Measurements from ENCODE around the gene CCT6A. TPM values are rescaled to one million over a fixed set of nuclear protein-coding genes. Genes with fewer than 3 reads are reported as not detected.

The CCT6A gene, protein sequence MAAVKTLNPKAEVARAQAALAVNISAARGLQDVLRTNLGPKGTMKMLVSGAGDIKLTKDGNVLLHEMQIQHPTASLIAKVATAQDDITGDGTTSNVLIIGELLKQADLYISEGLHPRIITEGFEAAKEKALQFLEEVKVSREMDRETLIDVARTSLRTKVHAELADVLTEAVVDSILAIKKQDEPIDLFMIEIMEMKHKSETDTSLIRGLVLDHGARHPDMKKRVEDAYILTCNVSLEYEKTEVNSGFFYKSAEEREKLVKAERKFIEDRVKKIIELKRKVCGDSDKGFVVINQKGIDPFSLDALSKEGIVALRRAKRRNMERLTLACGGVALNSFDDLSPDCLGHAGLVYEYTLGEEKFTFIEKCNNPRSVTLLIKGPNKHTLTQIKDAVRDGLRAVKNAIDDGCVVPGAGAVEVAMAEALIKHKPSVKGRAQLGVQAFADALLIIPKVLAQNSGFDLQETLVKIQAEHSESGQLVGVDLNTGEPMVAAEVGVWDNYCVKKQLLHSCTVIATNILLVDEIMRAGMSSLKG
- 150 and 159 TPM in 2 replicates for total RNA-seq
- long read RNA-seq, transcript CCT6A-202 (13 exons, 2,529 nt): minor isoform, 31 of 1,487 reads
- long read RNA-seq, transcript CCT6A-201 (14 exons, 2,719 nt): major isoform, 1,340 of 1,487 reads
- long read RNA-seq, partial matches to known transcripts: 47 of 1,487 reads
- long read RNA-seq, other reads (novel, unspliced or antisense): 69 of 1,487 reads

DNA sequence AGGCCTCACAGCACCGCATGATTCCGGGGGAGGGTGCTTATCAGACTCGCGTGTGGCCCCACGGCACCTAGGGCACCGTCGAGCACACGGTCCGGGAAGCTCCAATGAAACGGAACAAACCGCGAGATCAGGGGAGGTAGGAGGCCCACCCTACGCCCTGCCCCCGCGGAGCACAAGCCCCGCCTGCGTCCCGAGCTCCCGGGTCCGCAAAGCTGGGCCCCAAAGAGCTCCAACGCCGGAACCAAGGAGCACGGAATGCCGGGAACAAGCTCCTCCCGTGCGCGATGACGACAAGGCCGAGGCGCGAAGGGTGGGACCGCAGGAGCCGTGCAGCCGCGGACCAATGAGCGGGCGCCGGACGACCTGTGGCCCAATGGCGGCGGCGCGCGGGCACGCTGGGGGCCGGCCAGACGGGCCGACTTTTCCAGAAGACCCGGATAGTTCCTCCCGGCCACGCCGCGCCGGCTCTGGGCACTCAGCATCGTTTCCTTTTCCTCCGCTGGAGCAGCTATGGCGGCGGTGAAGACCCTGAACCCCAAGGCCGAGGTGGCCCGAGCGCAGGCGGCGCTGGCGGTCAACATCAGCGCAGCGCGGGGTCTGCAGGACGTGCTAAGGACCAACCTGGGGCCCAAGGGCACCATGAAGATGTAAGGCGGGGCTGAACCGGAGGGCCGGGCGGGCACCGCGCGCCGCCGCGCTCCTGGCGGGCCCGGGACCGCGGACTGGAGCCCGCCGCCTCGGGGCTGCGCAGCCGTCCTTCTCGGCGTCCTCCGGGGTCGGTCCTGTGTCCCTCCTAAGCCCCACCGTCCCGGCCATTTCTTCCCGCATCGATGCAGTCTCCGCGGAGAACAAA is at the start of gene CCT6A, which contains the start of gene PSPH:
TSS of gene CCT6A (plus strand) at position 427 of the 853 bp plus-strand sequence. CDS start at position 511, 84 bp downstream.
TSS of gene PSPH (minus strand) at position 106 of the 853 bp plus-strand sequence. CDS start 30,232 bp downstream, outside the sequence.
- peak; percentile 93 for DNase-seq (ENCODE audit: low spot score, unreplicated experiment)
- no peaks in the 10 kb centered on the region for H3K27me3 Mint-ChIP-seq
- H3K36me3 Mint-ChIP-seq (ENCODE audit: insufficient read depth): peaks cover 13% of the 10 kb centered on the region
- peaks cover 22% of the 10 kb centered on the region for H3K4me1 Mint-ChIP-seq (ENCODE audit: low read depth)
- H3K4me3 Mint-ChIP-seq (ENCODE audit: low read depth): peak within 1 kb of the TSS; percentile 95
- TF ChIP-seq, protein P1, sequence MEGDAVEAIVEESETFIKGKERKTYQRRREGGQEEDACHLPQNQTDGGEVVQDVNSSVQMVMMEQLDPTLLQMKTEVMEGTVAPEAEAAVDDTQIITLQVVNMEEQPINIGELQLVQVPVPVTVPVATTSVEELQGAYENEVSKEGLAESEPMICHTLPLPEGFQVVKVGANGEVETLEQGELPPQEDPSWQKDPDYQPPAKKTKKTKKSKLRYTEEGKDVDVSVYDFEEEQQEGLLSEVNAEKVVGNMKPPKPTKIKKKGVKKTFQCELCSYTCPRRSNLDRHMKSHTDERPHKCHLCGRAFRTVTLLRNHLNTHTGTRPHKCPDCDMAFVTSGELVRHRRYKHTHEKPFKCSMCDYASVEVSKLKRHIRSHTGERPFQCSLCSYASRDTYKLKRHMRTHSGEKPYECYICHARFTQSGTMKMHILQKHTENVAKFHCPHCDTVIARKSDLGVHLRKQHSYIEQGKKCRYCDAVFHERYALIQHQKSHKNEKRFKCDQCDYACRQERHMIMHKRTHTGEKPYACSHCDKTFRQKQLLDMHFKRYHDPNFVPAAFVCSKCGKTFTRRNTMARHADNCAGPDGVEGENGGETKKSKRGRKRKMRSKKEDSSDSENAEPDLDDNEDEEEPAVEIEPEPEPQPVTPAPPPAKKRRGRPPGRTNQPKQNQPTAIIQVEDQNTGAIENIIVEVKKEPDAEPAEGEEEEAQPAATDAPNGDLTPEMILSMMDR (IDR thresholded peaks at IDR 0.05; ENCODE audit: unreplicated experiment): no peak
- peak within 1 kb of the TSS; percentile 99 for H3K27ac Mint-ChIP-seq
- H3K9me3 Mint-ChIP-seq (ENCODE audit: low read depth): no peaks in the 10 kb centered on the region

DNA sequence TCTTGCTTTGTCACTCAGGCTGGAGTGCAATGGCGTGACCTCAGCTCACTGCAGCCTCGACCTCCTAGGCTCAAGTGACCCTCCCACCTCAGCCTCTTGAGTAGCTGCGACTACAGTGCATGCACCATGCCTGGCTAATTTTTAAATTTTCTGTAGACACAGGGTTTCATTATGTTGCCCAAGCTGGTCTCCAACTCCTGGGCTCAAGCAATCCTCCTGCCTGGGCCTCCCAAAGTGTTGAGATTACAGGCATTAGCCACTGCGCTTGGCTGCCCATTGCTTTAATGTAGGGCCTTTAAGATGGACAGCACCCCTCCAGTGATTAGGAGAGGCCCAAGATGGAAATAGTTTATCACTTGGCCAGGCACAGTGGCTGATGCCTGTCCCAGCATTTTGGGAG is 47.8 kb upstream of the CCT6A start:
- TF ChIP-seq, protein P1 (IDR thresholded peaks at IDR 0.05; ENCODE audit: unreplicated experiment): no peak
- DNase-seq (ENCODE audit: low spot score, unreplicated experiment): no peak
- Mint-ChIP-seq H3K36me3 (ENCODE audit: insufficient read depth) (peaks cover 9% of the 10 kb centered on the region), H3K27ac (no peak overlapping the region), H3K4me3 (ENCODE audit: low read depth) (no peak overlapping the region), H3K9me3 (ENCODE audit: low read depth) (no peaks in the 10 kb centered on the region), H3K4me1 (ENCODE audit: low read depth) (peaks cover 9% of the 10 kb centered on the region), H3K27me3 (no peaks in the 10 kb centered on the region)

DNA sequence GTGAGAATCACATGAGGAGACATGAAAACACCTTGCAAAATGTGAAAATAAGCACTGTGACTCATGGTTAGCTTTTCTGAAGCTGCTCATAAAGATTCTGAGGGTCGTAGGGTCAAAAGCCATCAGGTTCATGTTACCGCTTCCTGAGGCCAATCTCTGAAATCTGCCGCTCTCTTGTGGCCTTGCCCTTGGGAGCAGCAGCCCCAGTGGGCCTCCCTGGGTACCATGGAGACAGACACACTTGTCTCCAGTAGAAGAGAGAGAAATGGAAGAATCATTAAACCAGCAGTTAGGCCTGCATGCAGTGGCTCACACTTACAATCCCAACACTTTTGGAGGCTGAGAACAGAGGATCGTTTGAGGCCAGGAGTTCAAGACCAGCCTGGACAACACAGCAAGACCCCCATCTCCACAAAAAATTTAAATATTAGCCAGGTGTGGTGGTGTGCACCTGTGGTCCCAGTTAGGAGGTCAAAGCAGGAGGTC is 44.4 kb upstream of the CCT6A start:
- Mint-ChIP-seq H3K27me3 (no peaks in the 10 kb centered on the region), H3K36me3 (ENCODE audit: insufficient read depth) (peaks cover 10% of the 10 kb centered on the region), H3K4me1 (ENCODE audit: low read depth) (peaks cover 13% of the 10 kb centered on the region), H3K9me3 (ENCODE audit: low read depth) (no peaks in the 10 kb centered on the region), H3K4me3 (ENCODE audit: low read depth) (peak overlapping the region; percentile 26), H3K27ac (no peak overlapping the region)
- DNase-seq (ENCODE audit: low spot score, unreplicated experiment): no peak
- TF ChIP-seq, protein P1 (IDR thresholded peaks at IDR 0.05; ENCODE audit: unreplicated experiment): no peak

DNA sequence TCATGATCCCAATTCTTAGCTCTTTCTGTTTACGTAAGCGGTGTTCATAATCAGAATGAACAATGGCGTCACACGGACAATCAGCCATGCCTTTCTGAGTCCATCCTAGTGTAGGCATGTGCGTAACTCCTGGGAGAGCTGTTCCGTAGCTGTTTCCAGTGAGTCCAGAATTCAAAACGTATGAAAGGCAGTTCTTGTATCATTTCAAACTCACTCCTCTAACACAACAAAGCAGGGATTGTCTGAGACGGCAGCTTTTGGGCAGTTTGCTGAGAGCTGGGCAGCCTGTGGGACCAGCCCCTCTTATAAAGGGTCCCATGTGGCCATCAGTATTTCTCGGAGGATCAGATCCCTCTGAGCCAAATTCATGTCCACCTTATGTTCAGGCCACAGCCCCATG is 43.7 kb upstream of the CCT6A start:
- no peak overlapping the region for H3K4me3 Mint-ChIP-seq (ENCODE audit: low read depth)
- peaks cover 10% of the 10 kb centered on the region for H3K36me3 Mint-ChIP-seq (ENCODE audit: insufficient read depth)
- H3K9me3 Mint-ChIP-seq (ENCODE audit: low read depth): no peaks in the 10 kb centered on the region
- peak overlapping the region; percentile 71 for H3K27ac Mint-ChIP-seq
- peaks cover 13% of the 10 kb centered on the region for H3K4me1 Mint-ChIP-seq (ENCODE audit: low read depth)
- no peak for DNase-seq (ENCODE audit: low spot score, unreplicated experiment)
- H3K27me3 Mint-ChIP-seq: no peaks in the 10 kb centered on the region
- TF ChIP-seq, protein P1 (IDR thresholded peaks at IDR 0.05; ENCODE audit: unreplicated experiment): no peak
